Activated CD4-positive, CD25-positive, alpha-beta regulatory T cell treated with anti-CD3 and anti-CD28 coated beads, Interleukin-2, amount 50 U/mL, for 72 hours (primary cell): ENCODE measurements around the gene UQCR11.

Experiments
- DNase-seq: peaks from one replicate; pipeline ENCODE4 v3.0.0; 2021

UQCR11 gene

GRCh38 chr19:1563251-1563650, 42.0 kb downstream of the UQCR11 start:
- DNase-seq: no peak

- DNase-seq: no peak
Measured at GRCh38 chr19:1561236-1561842, 43.9 kb downstream of the UQCR11 start.

- no peak for DNase-seq
Measured at GRCh38 chr19:1560286-1560882, 44.9 kb downstream of the UQCR11 start.

- DNase-seq: no peak
Measured at GRCh38 chr19:1558552-1558951, 46.7 kb downstream of the UQCR11 start.

- DNase-seq: no peak
Measured at GRCh38 chr19:1556390-1557070, 48.7 kb downstream of the UQCR11 start.

- DNase-seq: no peak
Measured at GRCh38 chr19:1555487-1556389, 49.5 kb downstream of the UQCR11 start.

- no peak for DNase-seq
Measured at GRCh38 chr19:1554968-1555367, 50.3 kb downstream of the UQCR11 start.

- no peak for DNase-seq
Measured at GRCh38 chr19:1553415-1553814, 51.8 kb downstream of the UQCR11 start.

GRCh38 chr19:1551068-1552040, 53.9 kb downstream of the UQCR11 start:
- DNase-seq: no peak

- no peak for DNase-seq
Measured at GRCh38 chr19:1549332-1549945, 55.8 kb downstream of the UQCR11 start.
